Measurements from ENCODE around the gene C6orf132. TPM values are rescaled to one million over a fixed set of nuclear protein-coding genes. Genes with fewer than 3 reads are reported as not detected.
A peak's percentile ranks its signal among the peaks of the same experiment; 100 is the strongest.

Gene C6orf132
- total and polyA plus RNA-seq, 9 of the 15 experiments (the other 6 are each of a cell fraction or from before 2014, with no cell fraction given): 0.06 to 0.35 (median 0.14) TPM

GRCh38 chr6:42128460-42129359 lies 13.7 kb downstream of the C6orf132 start (continued):
- TF ChIP-seq RREB1 (CRISPR knock-in tag; IDR thresholded peaks at IDR 0.05): no peak
- no peak for TF ChIP-seq ETS2 (tag; IDR thresholded peaks at IDR 0.05; ENCODE audit: borderline replicate concordance, poor library complexity, severe bottlenecking)
- no peak for TF ChIP-seq HIVEP1 (CRISPR knock-in tag; IDR thresholded peaks at IDR 0.05)
- TF ChIP-seq DPF2 (IDR thresholded peaks at IDR 0.05): peak; percentile 47; the same call in 1 of the 2 replicates
- peak; percentile 65; the same call in 1 of the 2 replicates for TF ChIP-seq STAT5A (IDR thresholded peaks at IDR 0.05; ENCODE audit: borderline replicate concordance, low read length)
- TF ChIP-seq ZZZ3 (IDR thresholded peaks at IDR 0.05): no peak
- peak; percentile 37; the same call in 1 of the 2 replicates for TF ChIP-seq SMARCE1 (IDR thresholded peaks at IDR 0.05)
- peak; percentile 39 for TF ChIP-seq EP300 (IDR thresholded peaks at IDR 0.05; ENCODE audit: low read length)
- TF ChIP-seq SMARCC2 (IDR thresholded peaks at IDR 0.05; ENCODE audit: low read depth): no peak
- TF ChIP-seq PYGO2 (tag; IDR thresholded peaks at IDR 0.05): no peak
- TF ChIP-seq ZNF766 (CRISPR knock-in tag; conservative IDR thresholded peaks at IDR 0.05): peak; percentile 44; the same call in 1 of the 2 replicates
- TF ChIP-seq POLR2G (IDR thresholded peaks at IDR 0.05; ENCODE audit: low read depth, low read length): no peak
- peak in 1 of 2 experiments; percentile 88; a peak in 2 of 4 replicates for TF ChIP-seq HDAC1 (IDR thresholded peaks at IDR 0.05)
- peak; percentile 85 for TF ChIP-seq PML (IDR thresholded peaks at IDR 0.05; ENCODE audit: low read length)
- TF ChIP-seq RBM39 (optimal IDR thresholded peaks at IDR 0.05; ENCODE audit: low read depth, low read length): no peak
- no peak for TF ChIP-seq CSDE1 (IDR thresholded peaks at IDR 0.05)
- TF ChIP-seq SNIP1 (IDR thresholded peaks at IDR 0.05; ENCODE audit: low read depth): no peak
- TF ChIP-seq HLTF (IDR thresholded peaks at IDR 0.05): no peak
- TF ChIP-seq ETS1 (conservative IDR thresholded peaks at IDR 0.05; ENCODE audit: control insufficient read depth, low read depth, low read length): no peak
- peak; percentile 81; the same call in 1 of the 2 replicates for TF ChIP-seq ZNF589 (CRISPR knock-in tag; IDR thresholded peaks at IDR 0.05; ENCODE audit: low read depth)
- TF ChIP-seq HNRNPH1 (optimal IDR thresholded peaks at IDR 0.05; ENCODE audit: low read depth, low read length): no peak
- TF ChIP-seq TBL1XR1 (IDR thresholded peaks at IDR 0.05; ENCODE audit: low read length in 2 of 2): peak in 1 of 2 experiments; percentile 52; a peak in 1 of 4 replicates

All from K562 (cell line).